ENCODE results near the gene CTTNBP2. TPM values are rescaled to one million over a fixed set of nuclear protein-coding genes. Genes with fewer than 3 reads are reported as not detected.

CTTNBP2 gene
- total and polyA plus RNA-seq, 10 of the 15 experiments (the other 5 are each of a cell fraction or from before 2014, with no cell fraction given): 0.04 to 0.43 TPM; not detected in 8

DNA sequence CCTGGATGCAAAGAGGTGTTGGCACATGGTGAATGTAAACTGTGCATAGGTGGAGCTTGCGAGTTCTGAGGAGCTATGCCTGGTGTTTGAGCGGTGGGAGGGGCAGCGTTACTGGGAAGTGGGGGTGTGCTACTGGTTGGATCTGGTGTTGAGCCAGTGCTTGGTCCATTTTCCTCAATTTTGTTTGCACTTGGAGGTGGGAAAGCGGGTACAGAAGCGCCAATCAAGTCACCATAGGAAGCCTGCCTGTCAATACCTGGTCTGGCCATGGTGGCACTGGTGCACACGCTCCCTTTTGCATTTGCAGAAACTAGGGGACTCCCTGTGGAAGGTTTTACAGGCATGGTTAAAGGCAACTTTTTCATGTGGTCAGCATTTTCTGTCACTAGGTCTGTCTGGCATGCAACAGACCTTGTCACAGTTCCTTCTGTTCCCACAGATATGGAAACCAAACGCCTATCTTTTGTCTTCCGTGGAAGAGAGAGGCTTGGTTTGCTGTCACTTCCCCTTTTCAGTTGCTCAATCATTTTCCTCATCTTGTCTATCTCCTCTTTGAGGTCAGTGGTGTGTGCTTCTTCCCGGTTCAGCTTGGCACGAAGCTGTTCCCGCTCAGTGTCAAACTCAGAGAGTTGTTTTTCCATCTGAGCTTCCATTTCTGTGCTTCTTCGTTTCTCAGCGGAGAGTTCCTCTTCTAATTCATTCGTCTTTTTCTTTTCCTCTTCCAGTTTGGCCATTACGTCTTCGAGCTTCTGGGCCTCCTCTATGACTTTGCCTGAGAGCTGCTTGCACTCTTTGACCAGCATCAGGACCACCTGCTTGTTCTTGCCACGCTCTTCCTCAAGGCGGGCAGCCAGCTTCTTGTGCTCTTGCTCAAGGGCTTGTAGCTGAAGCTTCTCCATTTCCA lies 81.1 kb downstream of the CTTNBP2 start (continued):
- TF ChIP-seq JUNB (IDR thresholded peaks at IDR 0.05) (no peak), EP300 (IDR thresholded peaks at IDR 0.05; ENCODE audit: borderline replicate concordance in 1 of 2, control insufficient read depth in 1 of 2, low read depth in 2 of 2, low read length in 2 of 2) (peak; percentile 22 to 49; a peak in 2 of 4 replicates), FOXK2 (IDR thresholded peaks at IDR 0.05) (no peak), CEBPB (IDR thresholded peaks at IDR 0.05; ENCODE audit: borderline replicate concordance in 1 of 2, low read depth in 2 of 2, low read length in 2 of 2) (no peak), NBN (IDR thresholded peaks at IDR 0.05) (no peak), ZBED1 (IDR thresholded peaks at IDR 0.05; ENCODE audit: borderline replicate concordance) (no peak), DPF2 (IDR thresholded peaks at IDR 0.05) (no peak), STAT1 (conservative IDR thresholded peaks at IDR 0.05) (no peak), SREBF1 (IDR thresholded peaks at IDR 0.05; ENCODE audit: low read length) (no peak), BMI1 (IDR thresholded peaks at IDR 0.05; ENCODE audit: borderline replicate concordance) (no peak), MEF2B (IDR thresholded peaks at IDR 0.05; ENCODE audit: partially characterized antibody, poor library complexity, severe bottlenecking) (no peak), YY1 (IDR thresholded peaks at IDR 0.05; ENCODE audit: low read depth, low read length) (no peak), ESRRA (IDR thresholded peaks at IDR 0.05; ENCODE audit: low read length) (no peak), POU2F2 (IDR thresholded peaks at IDR 0.05; ENCODE audit: borderline replicate concordance, low read depth, low read length) (peak; percentile 28; the same call in 1 of the 3 replicates), IKZF2 (IDR thresholded peaks at IDR 0.05) (peak; percentile 87 to 88), NR2F1 (conservative IDR thresholded peaks at IDR 0.05) (no peak), ASH2L (IDR thresholded peaks at IDR 0.05; ENCODE audit: borderline replicate concordance, low read depth) (no peak), NR2C2 (IDR thresholded peaks at IDR 0.05; ENCODE audit: borderline replicate concordance, control insufficient read depth, insufficient read length, low read depth) (no peak), STAT3 (IDR thresholded peaks at IDR 0.05; ENCODE audit: low read depth, low read length) (no peak), GATAD2B (conservative IDR thresholded peaks at IDR 0.05; ENCODE audit: low read depth) (no peak)
- TF ChIP-seq, protein P1, sequence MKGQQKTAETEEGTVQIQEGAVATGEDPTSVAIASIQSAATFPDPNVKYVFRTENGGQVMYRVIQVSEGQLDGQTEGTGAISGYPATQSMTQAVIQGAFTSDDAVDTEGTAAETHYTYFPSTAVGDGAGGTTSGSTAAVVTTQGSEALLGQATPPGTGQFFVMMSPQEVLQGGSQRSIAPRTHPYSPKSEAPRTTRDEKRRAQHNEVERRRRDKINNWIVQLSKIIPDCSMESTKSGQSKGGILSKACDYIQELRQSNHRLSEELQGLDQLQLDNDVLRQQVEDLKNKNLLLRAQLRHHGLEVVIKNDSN (IDR thresholded peaks at IDR 0.05; ENCODE audit: borderline replicate concordance, extremely low read length, insufficient read depth, low read depth, low read length): no peak
- TF ChIP-seq, protein P2, sequence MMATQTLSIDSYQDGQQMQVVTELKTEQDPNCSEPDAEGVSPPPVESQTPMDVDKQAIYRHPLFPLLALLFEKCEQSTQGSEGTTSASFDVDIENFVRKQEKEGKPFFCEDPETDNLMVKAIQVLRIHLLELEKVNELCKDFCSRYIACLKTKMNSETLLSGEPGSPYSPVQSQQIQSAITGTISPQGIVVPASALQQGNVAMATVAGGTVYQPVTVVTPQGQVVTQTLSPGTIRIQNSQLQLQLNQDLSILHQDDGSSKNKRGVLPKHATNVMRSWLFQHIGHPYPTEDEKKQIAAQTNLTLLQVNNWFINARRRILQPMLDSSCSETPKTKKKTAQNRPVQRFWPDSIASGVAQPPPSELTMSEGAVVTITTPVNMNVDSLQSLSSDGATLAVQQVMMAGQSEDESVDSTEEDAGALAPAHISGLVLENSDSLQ (IDR thresholded peaks at IDR 0.05): peak; percentile 52; the same call in 1 of the 2 replicates
- TF ChIP-seq, protein P3, sequence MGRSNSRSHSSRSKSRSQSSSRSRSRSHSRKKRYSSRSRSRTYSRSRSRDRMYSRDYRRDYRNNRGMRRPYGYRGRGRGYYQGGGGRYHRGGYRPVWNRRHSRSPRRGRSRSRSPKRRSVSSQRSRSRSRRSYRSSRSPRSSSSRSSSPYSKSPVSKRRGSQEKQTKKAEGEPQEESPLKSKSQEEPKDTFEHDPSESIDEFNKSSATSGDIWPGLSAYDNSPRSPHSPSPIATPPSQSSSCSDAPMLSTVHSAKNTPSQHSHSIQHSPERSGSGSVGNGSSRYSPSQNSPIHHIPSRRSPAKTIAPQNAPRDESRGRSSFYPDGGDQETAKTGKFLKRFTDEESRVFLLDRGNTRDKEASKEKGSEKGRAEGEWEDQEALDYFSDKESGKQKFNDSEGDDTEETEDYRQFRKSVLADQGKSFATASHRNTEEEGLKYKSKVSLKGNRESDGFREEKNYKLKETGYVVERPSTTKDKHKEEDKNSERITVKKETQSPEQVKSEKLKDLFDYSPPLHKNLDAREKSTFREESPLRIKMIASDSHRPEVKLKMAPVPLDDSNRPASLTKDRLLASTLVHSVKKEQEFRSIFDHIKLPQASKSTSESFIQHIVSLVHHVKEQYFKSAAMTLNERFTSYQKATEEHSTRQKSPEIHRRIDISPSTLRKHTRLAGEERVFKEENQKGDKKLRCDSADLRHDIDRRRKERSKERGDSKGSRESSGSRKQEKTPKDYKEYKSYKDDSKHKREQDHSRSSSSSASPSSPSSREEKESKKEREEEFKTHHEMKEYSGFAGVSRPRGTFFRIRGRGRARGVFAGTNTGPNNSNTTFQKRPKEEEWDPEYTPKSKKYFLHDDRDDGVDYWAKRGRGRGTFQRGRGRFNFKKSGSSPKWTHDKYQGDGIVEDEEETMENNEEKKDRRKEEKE (IDR thresholded peaks at IDR 0.05): no peak
- TF ChIP-seq, protein P4, sequence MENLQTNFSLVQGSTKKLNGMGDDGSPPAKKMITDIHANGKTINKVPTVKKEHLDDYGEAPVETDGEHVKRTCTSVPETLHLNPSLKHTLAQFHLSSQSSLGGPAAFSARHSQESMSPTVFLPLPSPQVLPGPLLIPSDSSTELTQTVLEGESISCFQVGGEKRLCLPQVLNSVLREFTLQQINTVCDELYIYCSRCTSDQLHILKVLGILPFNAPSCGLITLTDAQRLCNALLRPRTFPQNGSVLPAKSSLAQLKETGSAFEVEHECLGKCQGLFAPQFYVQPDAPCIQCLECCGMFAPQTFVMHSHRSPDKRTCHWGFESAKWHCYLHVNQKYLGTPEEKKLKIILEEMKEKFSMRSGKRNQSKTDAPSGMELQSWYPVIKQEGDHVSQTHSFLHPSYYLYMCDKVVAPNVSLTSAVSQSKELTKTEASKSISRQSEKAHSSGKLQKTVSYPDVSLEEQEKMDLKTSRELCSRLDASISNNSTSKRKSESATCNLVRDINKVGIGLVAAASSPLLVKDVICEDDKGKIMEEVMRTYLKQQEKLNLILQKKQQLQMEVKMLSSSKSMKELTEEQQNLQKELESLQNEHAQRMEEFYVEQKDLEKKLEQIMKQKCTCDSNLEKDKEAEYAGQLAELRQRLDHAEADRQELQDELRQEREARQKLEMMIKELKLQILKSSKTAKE (IDR thresholded peaks at IDR 0.05; ENCODE audit: low read depth, poor library complexity, severe bottlenecking): peak; percentile 77
